MCF 10A (cell line): ENCODE results near the gene SMG1. TPM values are rescaled to one million over a fixed set of nuclear protein-coding genes. Genes with fewer than 3 reads are reported as not detected.
A peak's percentile ranks its signal among the peaks of the same experiment; 100 is the strongest.
"Not testable (repeated sequence)": the region's sequence is repeated elsewhere in the genome, so short reads cannot be mapped to it uniquely, and the experiment has no call there.

Experiments used
- Bru-seq: library from RNA; stranded (reverse); fragments of 400-500 nt; gene quantifications from one replicate; lab custom pipeline; 2021; lab: Mats Ljungman, UMichigan
- BruChase-seq, 2 experiments: library from RNA; stranded (reverse); fragments of 400-500 nt; gene quantifications; one replicate each; lab custom pipeline; 2021; lab: Mats Ljungman, UMichigan
- BruUV-seq: library from RNA; stranded (reverse); fragments of 400-500 nt; replicated peaks from 2 replicates; lab custom pipeline; 2021; lab: Mats Ljungman, UMichigan
- CTCF ChIA-PET: fragments of 300-600 bp; sonication (Branson Sonifier 250); formaldehyde crosslinking; extraction: SDS; loops from one replicate; lab custom pipeline; 2021; ENCODE audit warnings: antibody characterized with exemption, inconsistent platforms; lab: Yijun Ruan, JAX
- POLR2A ChIA-PET: fragments of 300-600, 350-650 bp; sonication (Branson Sonifier 250); formaldehyde crosslinking; extraction: SDS; loops from one replicate; lab custom pipeline; 2020; ENCODE audit warnings: antibody characterized with exemption, inconsistent platforms; lab: Yijun Ruan, JAX
- DNase-seq: peaks from one replicate; pipeline ENCODE4 v3.0.0-alpha.2; 2018; ENCODE audit not compliant: unreplicated experiment
- H3K27ac Mint-ChIP-seq: one replicate; pipeline ENCODE4 v1.8.0; 2022; ENCODE audit warnings: mild to moderate bottlenecking, low read depth, mixed read lengths; ENCODE audit not compliant: unreplicated experiment
- H3K27me3 Mint-ChIP-seq: one replicate; pipeline ENCODE4 v1.8.0; 2022; ENCODE audit warnings: mixed read lengths; ENCODE audit not compliant: insufficient read depth, unreplicated experiment
- H3K36me3 Mint-ChIP-seq: one replicate; pipeline ENCODE4 v1.8.0; 2022; ENCODE audit warnings: mild to moderate bottlenecking, moderate library complexity, mixed read lengths; ENCODE audit not compliant: insufficient read depth, unreplicated experiment
- H3K4me1 Mint-ChIP-seq: one replicate; pipeline ENCODE4 v1.8.0; 2022; ENCODE audit warnings: mixed read lengths; ENCODE audit not compliant: insufficient read depth, unreplicated experiment
- H3K4me3 Mint-ChIP-seq: one replicate; pipeline ENCODE4 v1.8.0; 2022; ENCODE audit warnings: mild to moderate bottlenecking, moderate library complexity, mixed read lengths; ENCODE audit not compliant: unreplicated experiment
- H3K9me3 Mint-ChIP-seq: one replicate; pipeline ENCODE4 v1.8.0; 2022; ENCODE audit warnings: mixed read lengths; ENCODE audit not compliant: unreplicated experiment
- CTCF ChIP-seq: fragments of 200-600 bp; IDR thresholded peaks from one replicate; pipeline ENCODE4 v1.8.0; 2022; ENCODE audit warnings: antibody characterized with exemption, mild to moderate bottlenecking; ENCODE audit not compliant: unreplicated experiment
- intact Hi-C: fragments of 100-400 bp; cut with micrococcal nuclease; formaldehyde crosslinking; loops from 2 replicates; pipeline ENCODE4 v1.14.1; 2022
- long read RNA-seq: library from polyadenylated mRNA; stranded (forward); transcript quantifications from one replicate; pipeline ENCODE4 v2.0.0, GENCODE V29; 2022
- total RNA-seq: library from RNA; stranded (reverse); gene quantifications from 2 replicates; pipeline ENCODE4 v1.2.3, GENCODE V29; 2022

Gene SMG1
- 104 and 110 TPM in 2 replicates for total RNA-seq
- Bru-seq, nascent RNA, result percentile 90 among the genes with signal in this experiment
- BruChase-seq, experiment 1, labeled RNA remaining after a 6-hour chase, result percentile 95 among the genes with signal in this experiment
- BruChase-seq, experiment 2, labeled RNA remaining after a 2-hour chase, result percentile 93 among the genes with signal in this experiment
- long read RNA-seq, partial matches to known transcripts, result 6 of 14 reads
- long read RNA-seq, other reads (novel, unspliced or antisense), result 8 of 14 reads

GRCh38 chr16:18925986-18926865 lies at the start of gene SMG1:
SMG1 (minus strand) TSS chr16:18926408; CDS start chr16:18926041, 367 bp downstream.
- Mint-ChIP-seq H3K27ac (peak within 1 kb of the TSS; percentile 99), H3K4me3 (peak within 1 kb of the TSS; percentile 92), H3K4me1 (peaks cover 23% of the 10 kb centered on the region), H3K36me3 (peaks cover 15% of the 10 kb centered on the region)
- H3K27me3 Mint-ChIP-seq, H3K9me3 Mint-ChIP-seq, BruUV-seq: not testable (repeated sequence)
- DNase-seq, result peak; percentile 99
- ChIA-PET POLR2A (interaction anchor here (0.7 to 3.6 kb wide), 18 partner anchors 10 to 597 kb away, joined by 3 to 79 read pairs (median 4); partner anchors contain the start of genes CCP110, COQ7, ITPRIPL2 and RPS15A), CTCF (interaction anchor here (0.6 to 0.7 kb wide), 2 partner anchors 36 to 56 kb away, joined by 3 to 4 read pairs; no protein-coding TSS in a partner anchor)
- intact Hi-C loops, result loop anchor here (2.0 to 5.0 kb wide), 4 partner anchors 43 to 141 kb away; partner anchors contain the start of genes ARL6IP1 and COQ7

- Mint-ChIP-seq H3K27ac (no peak overlapping the region), H3K4me1 (peaks cover 4% of the 10 kb centered on the region), H3K27me3 (no peaks in the 10 kb centered on the region), H3K4me3 (no peak overlapping the region), H3K36me3 (no peaks in the 10 kb centered on the region), H3K9me3 (no peaks in the 10 kb centered on the region)
- DNase-seq, result no peak
- BruUV-seq, result no TSS peak
- intact Hi-C loops, result no loop called here
- CTCF ChIA-PET, result interaction anchor here (0.6 to 3.4 kb wide), 9 partner anchors 8 to 528 kb away, joined by 3 to 17 read pairs (median 4); partner anchors contain the start of gene TMC7
- TF ChIP-seq CTCF, result no peak
- POLR2A ChIA-PET, result no interaction called here
Measured at GRCh38 chr16:18975109-18975508, 48.9 kb upstream of the SMG1 start.

- POLR2A ChIA-PET, result interaction anchor here (0.6 to 1.5 kb wide), 4 partner anchors 43 to 166 kb away, joined by 3 to 4 read pairs (median 4); no protein-coding TSS in a partner anchor
- TF ChIP-seq CTCF, result no peak
- Mint-ChIP-seq H3K36me3 (no peaks in the 10 kb centered on the region), H3K27me3 (no peaks in the 10 kb centered on the region), H3K4me1 (peaks cover 6% of the 10 kb centered on the region), H3K4me3 (no peak overlapping the region), H3K9me3 (no peaks in the 10 kb centered on the region), H3K27ac (no peak overlapping the region)
- no TSS peak for BruUV-seq
- no peak for DNase-seq
- intact Hi-C loops, result loop anchor here (1.0 to 10.0 kb wide), 3 partner anchors 43 to 169 kb away; partner anchors contain the start of genes ARL6IP1 and SMG1
- CTCF ChIA-PET, result interaction anchor here (0.6 to 2.9 kb wide), 35 partner anchors 11 to 180 kb away, joined by 3 to 19 read pairs (median 4); partner anchors contain the start of genes ARL6IP1, RPS15A and TMC7
Measured at GRCh38 chr16:18969855-18970240, 43.6 kb upstream of the SMG1 start.

GRCh38 chr16:18969050-18969854 lies 43.0 kb upstream of the SMG1 start:
- H3K4me1 Mint-ChIP-seq, result peaks cover 6% of the 10 kb centered on the region
- BruUV-seq, result no TSS peak
- H3K9me3 Mint-ChIP-seq, result no peaks in the 10 kb centered on the region
- CTCF ChIA-PET, result interaction anchor here (0.6 to 2.9 kb wide), 39 partner anchors 10 to 179 kb away, joined by 3 to 19 read pairs (median 4); partner anchors contain the start of genes ARL6IP1, RPS15A and TMC7
- DNase-seq, result peak; percentile 81
- peak; percentile 82 for TF ChIP-seq CTCF
- H3K27me3 Mint-ChIP-seq, result no peaks in the 10 kb centered on the region
- no peaks in the 10 kb centered on the region for H3K36me3 Mint-ChIP-seq
- POLR2A ChIA-PET, result interaction anchor here (0.6 to 1.5 kb wide), 7 partner anchors 10 to 648 kb away, joined by 3 to 4 read pairs (median 3); no protein-coding TSS in a partner anchor
- no peak overlapping the region for H3K4me3 Mint-ChIP-seq
- intact Hi-C loops, result loop anchor here (1.0 to 10.0 kb wide), 3 partner anchors 42 to 168 kb away; partner anchors contain the start of genes ARL6IP1 and SMG1
- H3K27ac Mint-ChIP-seq, result no peak overlapping the region
